ENCODE measurements around the gene ZNF710. TPM values are rescaled to one million over a fixed set of nuclear protein-coding genes. Genes with fewer than 3 reads are reported as not detected.
A peak's percentile ranks its signal among the peaks of the same experiment; 100 is the strongest.

Gene ZNF710
- total and polyA plus RNA-seq, 8 donors, result 7.9 to 35.3 (median 16.1) TPM

DNA sequence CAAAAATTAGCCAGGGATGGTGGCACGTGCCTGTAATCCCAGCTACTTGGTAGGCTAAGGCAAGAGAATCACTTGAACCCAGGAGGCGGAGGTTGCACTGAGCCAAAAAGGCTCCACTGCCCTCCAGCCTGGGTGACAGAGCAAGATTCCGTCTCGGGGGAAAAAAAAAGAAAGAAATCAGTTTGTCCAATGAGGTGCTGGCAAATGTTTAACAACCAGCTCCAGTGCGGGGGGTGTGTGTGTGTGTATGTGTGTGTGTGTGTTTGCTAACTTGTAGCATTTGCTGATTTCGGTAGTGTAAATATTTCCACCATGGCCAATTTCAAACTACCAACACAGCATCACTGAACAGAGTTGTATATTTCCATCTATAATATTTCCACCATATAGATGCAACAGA lies 124.9 kb downstream of the ZNF710 start:
- Histone ChIP-seq H3K36me3 (no peaks in the 10 kb centered on the region), H3K27ac (peak overlapping the region in 3 of 5 donors; percentile 30 to 44 (median 43)), H3K9me3 (no peaks in the 10 kb centered on the region), H3K4me1 (peaks cover 7 to 17% (median 12%) of the 10 kb centered on the region in 4 donors), H3K27me3 (peaks cover 0 to 3% (median 0%) of the 10 kb centered on the region in 3 donors), H3K4me3 (no peak overlapping the region)
- intact Hi-C loops (cut with DNase I; ENCODE audit: low total_unique reads), result no loop called here
- WGBS, 5 donors, result 31 to 56% (median 48%) methylated on average over 6 of the region's 6 CpGs
- TF ChIP-seq POLR2A (IDR thresholded peaks at IDR 0.05) (no peak), EP300 (IDR thresholded peaks at IDR 0.05) (no peak), POLR2AphosphoS5 (IDR thresholded peaks at IDR 0.05) (no peak)
- TF ChIP-seq, protein P1, sequence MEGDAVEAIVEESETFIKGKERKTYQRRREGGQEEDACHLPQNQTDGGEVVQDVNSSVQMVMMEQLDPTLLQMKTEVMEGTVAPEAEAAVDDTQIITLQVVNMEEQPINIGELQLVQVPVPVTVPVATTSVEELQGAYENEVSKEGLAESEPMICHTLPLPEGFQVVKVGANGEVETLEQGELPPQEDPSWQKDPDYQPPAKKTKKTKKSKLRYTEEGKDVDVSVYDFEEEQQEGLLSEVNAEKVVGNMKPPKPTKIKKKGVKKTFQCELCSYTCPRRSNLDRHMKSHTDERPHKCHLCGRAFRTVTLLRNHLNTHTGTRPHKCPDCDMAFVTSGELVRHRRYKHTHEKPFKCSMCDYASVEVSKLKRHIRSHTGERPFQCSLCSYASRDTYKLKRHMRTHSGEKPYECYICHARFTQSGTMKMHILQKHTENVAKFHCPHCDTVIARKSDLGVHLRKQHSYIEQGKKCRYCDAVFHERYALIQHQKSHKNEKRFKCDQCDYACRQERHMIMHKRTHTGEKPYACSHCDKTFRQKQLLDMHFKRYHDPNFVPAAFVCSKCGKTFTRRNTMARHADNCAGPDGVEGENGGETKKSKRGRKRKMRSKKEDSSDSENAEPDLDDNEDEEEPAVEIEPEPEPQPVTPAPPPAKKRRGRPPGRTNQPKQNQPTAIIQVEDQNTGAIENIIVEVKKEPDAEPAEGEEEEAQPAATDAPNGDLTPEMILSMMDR (IDR thresholded peaks at IDR 0.05), result no peak
- peak; percentile 70 to 73 for DNase-seq

DNA sequence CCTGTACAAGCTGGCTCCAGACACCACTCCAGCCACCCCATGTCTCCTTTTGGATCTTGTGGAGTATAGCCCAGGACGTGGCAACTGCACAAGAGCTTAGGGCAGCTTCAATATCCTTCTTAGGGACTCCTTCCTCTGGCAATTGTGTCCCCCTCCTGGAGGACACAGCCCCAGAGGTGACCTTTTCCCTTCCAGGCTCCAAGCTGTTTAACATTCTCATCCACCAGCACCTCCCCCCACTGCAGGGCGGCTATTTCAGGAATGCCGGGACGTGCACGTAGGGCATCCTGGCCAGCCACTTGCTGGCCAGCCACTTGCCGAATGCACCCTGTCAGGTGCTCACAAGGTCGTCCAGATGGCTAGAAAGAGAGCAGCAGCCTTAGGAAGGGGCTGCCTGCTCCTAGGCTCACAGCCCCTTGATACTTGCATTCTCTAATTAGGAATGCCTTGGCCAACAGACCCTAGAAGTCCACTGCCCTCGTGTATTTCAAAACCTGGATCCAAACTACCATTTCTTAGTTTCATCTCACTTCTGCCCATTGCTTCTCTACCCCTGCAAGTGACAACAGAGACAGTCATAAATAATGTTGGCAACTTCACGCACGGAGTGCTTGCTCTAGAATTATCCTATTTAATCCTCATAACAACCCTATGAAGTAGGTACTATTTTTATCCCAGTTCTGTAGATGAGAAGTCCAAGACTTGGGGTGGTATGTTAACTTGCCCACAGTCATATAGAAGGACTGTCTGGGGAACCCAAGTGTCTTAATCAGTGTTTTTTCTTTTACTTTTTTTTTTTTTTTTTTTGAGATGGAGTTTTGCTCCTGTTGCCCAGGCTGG lies 125.7 kb downstream of the ZNF710 start:
- Histone ChIP-seq H3K4me1 (peaks cover 7 to 17% (median 12%) of the 10 kb centered on the region in 4 donors), H3K36me3 (no peaks in the 10 kb centered on the region), H3K4me3 (no peak overlapping the region), H3K9me3 (no peaks in the 10 kb centered on the region), H3K27ac (peak overlapping the region in 3 of 5 donors; percentile 30 to 66 (median 43)), H3K27me3 (peaks cover 0 to 3% (median 0%) of the 10 kb centered on the region in 3 donors)
- intact Hi-C loops (cut with DNase I; ENCODE audit: low total_unique reads), result no loop called here
- TF ChIP-seq EP300 (IDR thresholded peaks at IDR 0.05) (no peak), POLR2AphosphoS5 (IDR thresholded peaks at IDR 0.05) (no peak), POLR2A (IDR thresholded peaks at IDR 0.05) (no peak)
- TF ChIP-seq, protein P1 (IDR thresholded peaks at IDR 0.05), result no peak
- peak; percentile 70 to 74 for DNase-seq
- 25 to 30% (median 27%) methylated on average over 6 to 10 of the region's 10 CpGs for WGBS, 5 donors

DNA sequence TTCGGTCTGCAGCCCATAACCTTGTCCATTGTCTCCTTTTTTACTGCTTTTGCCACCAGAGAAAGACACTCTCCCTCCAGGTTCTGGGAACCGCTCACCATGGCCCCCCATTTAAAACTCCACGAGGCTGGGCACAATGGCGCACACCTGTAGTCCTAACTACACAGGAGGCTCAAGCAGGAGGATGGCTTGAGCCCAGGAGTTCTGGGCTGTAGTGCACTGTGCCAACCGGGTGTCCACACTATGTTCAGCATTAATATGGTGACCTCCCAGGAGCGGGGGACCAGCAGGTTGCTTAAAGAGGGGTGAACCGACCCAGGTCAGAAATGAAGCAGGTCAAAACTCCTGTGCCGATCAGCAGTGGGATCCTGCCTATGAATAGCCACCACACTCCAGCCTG lies 129.2 kb downstream of the ZNF710 start:
- Histone ChIP-seq H3K4me3 (no peak overlapping the region), H3K27me3 (peaks cover 0 to 3% (median 0%) of the 10 kb centered on the region in 3 donors), H3K9me3 (no peaks in the 10 kb centered on the region), H3K27ac (no peak overlapping the region), H3K4me1 (peaks cover 7 to 17% (median 12%) of the 10 kb centered on the region in 4 donors), H3K36me3 (no peaks in the 10 kb centered on the region)
- intact Hi-C loops (cut with DNase I; ENCODE audit: low total_unique reads), result no loop called here
- TF ChIP-seq POLR2AphosphoS5 (IDR thresholded peaks at IDR 0.05) (no peak), EP300 (IDR thresholded peaks at IDR 0.05) (no peak), POLR2A (IDR thresholded peaks at IDR 0.05) (no peak)
- 91 to 98% (median 96%) methylated on average over 8 of the region's 8 CpGs for WGBS, 5 donors
- DNase-seq, result no peak

Small RNAs within 50 kb of the gene (small RNA-seq; reads per million reads assigned to genes)
- gene MIR3174, result 0.20 to 3.5 (median 0.50) reads per million in 4 donors
- 0 reads per million in 4 donors for gene RF00066

Other genes with a start within 250 kb of the ZNF710 start
- not detected for gene MESP2, start 225.0 kb upstream of the ZNF710 start, total RNA-seq
- gene MESP2, start 225.0 kb upstream of the ZNF710 start, polyA plus RNA-seq, result under 1 TPM in 2 of 3 donors, not detected in 1; 0.43 to 0.56 TPM
- 10 to 100 TPM in 2 of 5 donors, 1 to 10 TPM in 2, under 1 TPM in 1; 0.89 to 41.7 (median 5.2) TPM for gene ANPEP, start 186.5 kb upstream of the ZNF710 start, total RNA-seq
- 1 to 10 TPM; 1.9 to 7.2 (median 5.7) TPM for gene ANPEP, start 186.5 kb upstream of the ZNF710 start, polyA plus RNA-seq
- 10 to 100 TPM; 14.6 to 90.4 (median 34.5) TPM for gene AP3S2, start 107.3 kb upstream of the ZNF710 start, total RNA-seq
- gene AP3S2, start 107.3 kb upstream of the ZNF710 start, polyA plus RNA-seq, result 10 to 100 TPM in 2 of 3 donors, 1 to 10 TPM in 1; 8.4 to 24.7 (median 23.2) TPM
- gene ARPIN, start 88.4 kb upstream of the ZNF710 start, total RNA-seq, result 10 to 100 TPM in 4 of 5 donors, 1 to 10 TPM in 1; 1.2 to 24.8 (median 17.4) TPM
- 10 to 100 TPM in 2 of 3 donors, 1 to 10 TPM in 1; 7.4 to 13.4 (median 11.0) TPM for gene ARPIN, start 88.4 kb upstream of the ZNF710 start, polyA plus RNA-seq
- 100 to 1,000 TPM in 3 of 5 donors, 10 to 100 TPM in 2; 12.3 to 186 (median 125) TPM for gene IDH2, start 101.1 kb downstream of the ZNF710 start, total RNA-seq
- 100 to 1,000 TPM; 109 to 149 (median 109) TPM for gene IDH2, start 101.1 kb downstream of the ZNF710 start, polyA plus RNA-seq
- 100 to 1,000 TPM in 1 of 5 donors, 10 to 100 TPM in 4; 37.9 to 199 (median 54.0) TPM for gene SEMA4B, start 200.0 kb downstream of the ZNF710 start, total RNA-seq
- 10 to 100 TPM; 11.3 to 81.4 (median 17.2) TPM for gene SEMA4B, start 200.0 kb downstream of the ZNF710 start, polyA plus RNA-seq
- 100 to 1,000 TPM in 1 of 5 donors, 10 to 100 TPM in 4; 27.4 to 166 (median 36.6) TPM for gene CIB1, start 232.6 kb downstream of the ZNF710 start, total RNA-seq
- gene CIB1, start 232.6 kb downstream of the ZNF710 start, polyA plus RNA-seq, result 100 to 1,000 TPM; 128 to 206 (median 158) TPM
- 10 to 100 TPM in 1 of 5 donors, 1 to 10 TPM in 2, under 1 TPM in 1, not detected in 1; under 0.01 to 26.6 (median 5.9) TPM for gene GDPGP1, start 232.9 kb downstream of the ZNF710 start, total RNA-seq
- gene GDPGP1, start 232.9 kb downstream of the ZNF710 start, polyA plus RNA-seq, result 1 to 10 TPM in 2 of 3 donors, under 1 TPM in 1; 0.92 to 3.2 (median 2.4) TPM
- gene TTLL13, start 248.2 kb downstream of the ZNF710 start, total RNA-seq, result not detected
- gene TTLL13, start 248.2 kb downstream of the ZNF710 start, polyA plus RNA-seq, result under 1 TPM in 1 of 3 donors, not detected in 2; 0.10 TPM